Prostate gland (tissue), 2 donors: Measurements from ENCODE around the gene CHAF1A. TPM values are rescaled to one million over a fixed set of nuclear protein-coding genes. Genes with fewer than 3 reads are reported as not detected.

Experiments
- DNase-seq: peaks from one replicate; pipeline ENCODE4 v3.0.0-alpha.2; 2019; ENCODE audit warnings: low spot score
- H3K27ac ChIP-seq, 2 donors: fragments of 200-600 bp; sonication (generic); 2 replicates each; pipeline ENCODE4 v1.5.1; 2017 to 2019
- H3K27me3 ChIP-seq: fragments of 200-600 bp; sonication (generic); replicated peaks from 2 replicates; pipeline ENCODE4 v1.5.1; 2019; ENCODE audit not compliant: insufficient read depth
- H3K36me3 ChIP-seq, 2 donors: fragments of 200-600 bp; sonication (generic); 1 replicate in 1 of 2; 2 replicates in 1 of 2; pipeline versions ENCODE4 v1.5.1 to v1.8.1; 2017 to 2019
- H3K4me1 ChIP-seq: fragments of 200-600 bp; sonication (generic); replicated peaks from 2 replicates; pipeline ENCODE4 v1.5.1; 2019
- H3K4me3 ChIP-seq, 2 donors: fragments of 200-600 bp; sonication (generic); 2 replicates each; pipeline ENCODE4 v1.5.1; 2017 to 2019
- H3K9me3 ChIP-seq: fragments of 200-600 bp; sonication (generic); 2 replicates; pipeline ENCODE4 v1.5.1; 2017
- CTCF ChIP-seq, 4 experiments: fragments of 200-600 bp in 2 of 4; fragments of 450-650 bp in 2 of 4; sonication (generic) in 2 of 4; IDR thresholded peaks; 1 replicate in 3 of 4; 2 replicates in 1 of 4; pipeline ENCODE4 v1.5.1; 2016 to 2019; ENCODE audit warnings: antibody characterized with exemption in 4 of 4, mild to moderate bottlenecking in 2 of 4, moderate library complexity in 2 of 4
- POLR2A ChIP-seq: fragments of 450-650 bp; IDR thresholded peaks from one replicate; pipeline ENCODE4 v1.6.1; 2016; ENCODE audit warnings: antibody characterized with exemption, mild to moderate bottlenecking
- POLR2AphosphoS5 ChIP-seq: sonication (generic); formaldehyde crosslinking; IDR thresholded peaks from one replicate; pipeline ENCODE4 v1.6.1; 2017; ENCODE audit warnings: antibody characterized with exemption
- WGBS: methylation state at CpG from one replicate; pipeline ENCODE4 v1.1.5; 2018; 5-methylcytosine and 5-hydroxymethylcytosine counted together
- intact Hi-C: fragments of 100-400 bp; cut with DNase I; formaldehyde crosslinking; loops from one replicate; pipeline ENCODE4 v1.14.2; 2022
- total RNA-seq, 2 donors: library from RNA; depleted of rRNA; stranded (reverse); fragments of >200 nt; gene quantifications; one replicate each; pipeline ENCODE4 v1.1.0, GENCODE V29; 2016

The CHAF1A gene
- total RNA-seq, 2 donors from 2014 or later = 13.0 to 18.1 TPM

GRCh38 chr19:4443966-4444764 is 41.7 kb downstream of the CHAF1A start:
- no peaks in the 10 kb centered on the region for H3K27me3 ChIP-seq
- 77% methylated on average over 18 of the region's 20 CpGs for WGBS
- H3K36me3 ChIP-seq = peaks cover 26 to 36% of the 10 kb centered on the region in 2 donors
- no peaks in the 10 kb centered on the region for H3K9me3 ChIP-seq
- H3K4me1 ChIP-seq = no peaks in the 10 kb centered on the region
- TF ChIP-seq CTCF (IDR thresholded peaks at IDR 0.05) (no peak), POLR2AphosphoS5 (no peak), POLR2A (no peak)
- DNase-seq = no peak
- no peak overlapping the region for H3K4me3 ChIP-seq
- intact Hi-C loops = no loop called here
- H3K27ac ChIP-seq = no peak overlapping the region

GRCh38 chr19:4444765-4445741 is 42.6 kb downstream of the CHAF1A start:
- peaks cover 26 to 36% of the 10 kb centered on the region in 2 donors for H3K36me3 ChIP-seq
- DNase-seq = no peak
- WGBS = 76% methylated on average over 34 of the region's 36 CpGs
- TF ChIP-seq CTCF (IDR thresholded peaks at IDR 0.05) (no peak), POLR2A (no peak), POLR2AphosphoS5 (no peak)
- H3K27ac ChIP-seq = no peak overlapping the region
- H3K9me3 ChIP-seq = no peaks in the 10 kb centered on the region
- H3K4me1 ChIP-seq = no peaks in the 10 kb centered on the region
- no peak overlapping the region for H3K4me3 ChIP-seq
- intact Hi-C loops = no loop called here
- no peaks in the 10 kb centered on the region for H3K27me3 ChIP-seq

- no peak for TF ChIP-seq CTCF (IDR thresholded peaks at IDR 0.05)
- no peak for TF ChIP-seq POLR2A
- TF ChIP-seq POLR2AphosphoS5 = no peak
- Histone ChIP-seq H3K4me3 (no peak overlapping the region), H3K27ac (no peak overlapping the region), H3K4me1 (no peaks in the 10 kb centered on the region), H3K36me3 (peaks cover 26 to 36% of the 10 kb centered on the region in 2 donors), H3K9me3 (no peaks in the 10 kb centered on the region), H3K27me3 (no peaks in the 10 kb centered on the region)
- intact Hi-C loops = no loop called here
- no peak for DNase-seq
- 90% methylated on average over 57 of the region's 58 CpGs for WGBS
Measured at GRCh38 chr19:4445963-4446703, 43.7 kb downstream of the CHAF1A start.

- TF ChIP-seq CTCF (IDR thresholded peaks at IDR 0.05) (no peak), POLR2A (no peak), POLR2AphosphoS5 (no peak)
- Histone ChIP-seq H3K4me1 (no peaks in the 10 kb centered on the region), H3K9me3 (no peaks in the 10 kb centered on the region), H3K4me3 (no peak overlapping the region), H3K27me3 (no peaks in the 10 kb centered on the region), H3K36me3 (peaks cover 31 to 36% of the 10 kb centered on the region in 2 donors), H3K27ac (no peak overlapping the region)
- DNase-seq = no peak
- intact Hi-C loops = no loop called here
- WGBS = 76% methylated on average over 13 of the region's 15 CpGs
Measured at GRCh38 chr19:4446704-4447200, 44.3 kb downstream of the CHAF1A start.
